H1 (cell line): ENCODE results near the gene CASS4. TPM values are rescaled to one million over a fixed set of nuclear protein-coding genes. Genes with fewer than 3 reads are reported as not detected.

Experiments
- CTCF ChIA-PET: fragments of 300-600 bp; sonication (Branson Sonifier 250); formaldehyde crosslinking; loops from one replicate; lab custom pipeline; 2021; ENCODE audit not compliant: partially characterized antibody; lab: Charles Lee
- POLR2A ChIA-PET: fragments of 300-600 bp; sonication (Branson Sonifier 250); formaldehyde crosslinking; loops from one replicate; lab custom pipeline; 2021; ENCODE audit warnings: inconsistent platforms; ENCODE audit not compliant: partially characterized antibody; lab: Charles Lee
- DNase-seq, 2 experiments: peaks; one replicate each; pipeline versions ENCODE4 v3.0.0 to v3.0.0-alpha.2; 2010 to 2022; ENCODE audit warnings: low spot score in 2 of 2, low read depth in 1 of 2, mixed read lengths in 1 of 2
- FAIRE-seq: peaks from 2 replicates; lab custom pipeline; 2011; peaks lifted over from hg19 to GRCh38; lab: Jason Lieb, UNC
- H2AFZ ChIP-seq: 2 replicates; pipeline ENCODE4 v1.8.1; 2012; ENCODE audit warnings: low read length, inconsistent platforms
- H2AK5ac ChIP-seq: 2 replicates; pipeline ENCODE4 v1.6.1; 2013; ENCODE audit warnings: low read depth, low read length
- H2BK120ac ChIP-seq: replicated peaks from 2 replicates; pipeline ENCODE3; 2013; ENCODE audit warnings: low read depth, low read length, inconsistent platforms
- H2BK12ac ChIP-seq: 2 replicates; pipeline ENCODE4 v1.6.1; 2013; ENCODE audit warnings: low read depth, low read length
- H2BK15ac ChIP-seq: 2 replicates; pipeline ENCODE4 v1.6.1; 2013; ENCODE audit warnings: low read length
- H2BK20ac ChIP-seq: 2 replicates; pipeline ENCODE4 v1.6.1; 2013; ENCODE audit warnings: low read length
- H2BK5ac ChIP-seq: 2 replicates; pipeline ENCODE4 v1.6.1; 2013; ENCODE audit warnings: low read depth, low read length
- H3K14ac ChIP-seq: 2 replicates; pipeline ENCODE4 v1.6.1; 2013; ENCODE audit warnings: inconsistent platforms; ENCODE audit not compliant: insufficient read length
- H3K18ac ChIP-seq: 2 replicates; pipeline ENCODE4 v1.6.1; 2013; ENCODE audit warnings: low read length; ENCODE audit errors: extremely low read depth
- H3K23ac ChIP-seq: 2 replicates; pipeline ENCODE4 v1.6.1; 2013; ENCODE audit warnings: inconsistent platforms; ENCODE audit not compliant: insufficient read length
- H3K23me2 ChIP-seq: 2 replicates; pipeline ENCODE4 v1.6.1; 2013; ENCODE audit warnings: low read depth, low read length
- H3K27ac ChIP-seq: 2 replicates; pipeline ENCODE4 v1.6.1; 2011; ENCODE audit warnings: low read depth, low read length, inconsistent platforms
- H3K27me3 ChIP-seq, 4 experiments: replicated peaks in 1 of 4; 1 replicate in 1 of 4; 2 replicates in 3 of 4; pipeline versions ENCODE4 v1.6.1 to v1.8.1; 2011 to 2013; ENCODE audit warnings: low read length in 3 of 4, mild to moderate bottlenecking in 3 of 4, inconsistent platforms in 2 of 4, mixed read lengths in 2 of 4, moderate library complexity in 1 of 4; ENCODE audit not compliant: control insufficient read depth in 3 of 4, insufficient read depth in 3 of 4; ENCODE audit errors: extremely low read depth in 1 of 4
- H3K36me3 ChIP-seq, 4 experiments: 2 replicates each; pipeline versions ENCODE4 v1.6.1 to v1.8.1; 2011 to 2013; ENCODE audit warnings: mild to moderate bottlenecking in 4 of 4, low read length in 3 of 4, moderate library complexity in 2 of 4, control low read depth in 1 of 4, inconsistent platforms in 1 of 4; ENCODE audit not compliant: insufficient read depth in 4 of 4, control insufficient read depth in 2 of 4
- H3K4ac ChIP-seq: replicated peaks from 2 replicates; pipeline ENCODE3; 2013; ENCODE audit warnings: low read length, low read depth, mixed read lengths, inconsistent platforms; ENCODE audit not compliant: insufficient read length
- H3K4me1 ChIP-seq, 4 experiments: replicated peaks in 1 of 4; 1 replicate in 1 of 4; 2 replicates in 3 of 4; pipeline versions ENCODE4 v1.6.1 to v1.8.1; 2011 to 2013; ENCODE audit warnings: low read length in 3 of 4, inconsistent platforms in 2 of 4, mixed read lengths in 1 of 4; ENCODE audit not compliant: insufficient read depth in 4 of 4, control insufficient read depth in 3 of 4
- H3K4me2 ChIP-seq, 2 experiments: 2 replicates each; pipeline versions ENCODE4 v1.6.1 to v1.8.1; 2011 to 2013; ENCODE audit warnings: low read depth in 2 of 2, low read length in 2 of 2, control low read depth in 1 of 2, inconsistent platforms in 1 of 2, mild to moderate bottlenecking in 1 of 2; ENCODE audit not compliant: insufficient read depth in 1 of 2
- H3K4me3 ChIP-seq, 4 experiments: fragments of 200-600, 300-600 bp in 1 of 4; sonication (generic), shearing (Covaris generic), sonication (Bioruptor Twin) in 1 of 4; 2 replicates each; pipeline versions ENCODE4 v1.5.1 to v1.8.1; 2011 to 2016; ENCODE audit warnings: low read length in 4 of 4, low read depth in 3 of 4, control low read depth in 2 of 4, inconsistent platforms in 2 of 4, mild to moderate bottlenecking in 2 of 4, mixed read lengths in 1 of 4, moderate library complexity in 1 of 4; ENCODE audit not compliant: insufficient read depth in 2 of 4; ENCODE audit errors: extremely low read depth in 1 of 4
- H3K56ac ChIP-seq: replicated peaks from 2 replicates; pipeline ENCODE3; 2013; ENCODE audit warnings: low read depth, mild to moderate bottlenecking, mixed read lengths, low read length, inconsistent platforms; ENCODE audit not compliant: insufficient read length
- H3K79me1 ChIP-seq: 2 replicates; pipeline ENCODE4 v1.6.1; 2013; ENCODE audit warnings: low read depth, low read length, control low read depth
- H3K79me2 ChIP-seq, 2 experiments: 2 replicates each; pipeline versions ENCODE4 v1.6.1 to v1.8.1; 2012 to 2013; ENCODE audit warnings: low read length in 2 of 2, mild to moderate bottlenecking in 2 of 2, inconsistent platforms in 1 of 2; ENCODE audit not compliant: insufficient read depth in 2 of 2, control insufficient read depth in 1 of 2
- H3K9ac ChIP-seq, 4 experiments: replicated peaks in 1 of 4; 1 replicate in 1 of 4; 2 replicates in 3 of 4; pipeline versions ENCODE4 v1.6.1 to v1.8.1; 2011 to 2013; ENCODE audit warnings: low read depth in 3 of 4, low read length in 3 of 4, control low read depth in 2 of 4, mild to moderate bottlenecking in 2 of 4, moderate library complexity in 2 of 4, inconsistent platforms in 1 of 4; ENCODE audit errors: extremely low read depth in 1 of 4
- H3K9me3 ChIP-seq, 2 experiments: 2 replicates each; pipeline versions ENCODE4 v1.6.1 to v1.8.1; 2012 to 2013; ENCODE audit warnings: mild to moderate bottlenecking in 2 of 2, moderate library complexity in 2 of 2, control low read depth in 1 of 2, inconsistent platforms in 1 of 2, low read depth in 1 of 2, low read length in 1 of 2, mixed read lengths in 1 of 2; ENCODE audit not compliant: insufficient read depth in 2 of 2
- H4K20me1 ChIP-seq, 2 experiments: replicated peaks in 1 of 2; 2 replicates each; pipeline versions ENCODE3 to v1.8.1; 2011 to 2013; ENCODE audit warnings: inconsistent platforms in 2 of 2, low read length in 2 of 2, mild to moderate bottlenecking in 1 of 2; ENCODE audit not compliant: insufficient read depth in 2 of 2, control insufficient read depth in 1 of 2
- H4K5ac ChIP-seq: 2 replicates; pipeline ENCODE4 v1.6.1; 2013; ENCODE audit warnings: low read length, low read depth, mixed read lengths, inconsistent platforms; ENCODE audit not compliant: insufficient read length
- H4K8ac ChIP-seq: 2 replicates; pipeline ENCODE4 v1.8.0; 2013; ENCODE audit warnings: mild to moderate bottlenecking, moderate library complexity, low read length, inconsistent platforms; ENCODE audit not compliant: insufficient read depth; ENCODE audit errors: extremely low read depth
- H4K91ac ChIP-seq: replicated peaks from 2 replicates; pipeline ENCODE3; 2013; ENCODE audit warnings: low read length, mixed read lengths, inconsistent platforms; ENCODE audit not compliant: insufficient read length
- EP300 ChIP-seq, 2 experiments: IDR thresholded peaks; 1 replicate in 1 of 2; 2 replicates in 1 of 2; pipeline ENCODE4 v1.6.1; 2011 to 2012; ENCODE audit warnings: low read depth in 2 of 2, low read length in 2 of 2, mild to moderate bottlenecking in 2 of 2, borderline replicate concordance in 1 of 2, inconsistent platforms in 1 of 2, moderate library complexity in 1 of 2
- KDM5A ChIP-seq: fragments of 200-600 bp; IDR thresholded peaks from 2 replicates; pipeline ENCODE4 v1.7.1; 2012; ENCODE audit warnings: mild to moderate bottlenecking, low read length, inconsistent platforms, mixed read lengths
- SIRT6 ChIP-seq: IDR thresholded peaks from one replicate; pipeline ENCODE4 v1.7.1; 2012; ENCODE audit warnings: low read length, inconsistent platforms
- WGBS, 2 experiments: shearing (Covaris generic) in 1 of 2; methylation state at CpG; one replicate each; pipeline versions ENCODE4 v1.1.6 to v1.1.7; 2013 to 2015; ENCODE audit warnings: low lambda C conversion rate in 2 of 2, mixed read lengths in 2 of 2, inconsistent platforms in 1 of 2, low coverage in 1 of 2, missing lambda C conversion rate in 1 of 2; ENCODE audit not compliant: insufficient replicate concordance in 2 of 2, insufficient coverage in 1 of 2, insufficient read length in 1 of 2; ENCODE audit errors: extremely low coverage in 1 of 2, missing lambda C conversion rate in 1 of 2; 5-methylcytosine and 5-hydroxymethylcytosine counted together
- polyA plus RNA-seq, 7 experiments: library from polyadenylated mRNA; depleted of rRNA in 3 of 7; stranded (reverse) in 5 of 7; unstranded in 2 of 7; fragments of >200 nt in 5 of 7; fragments of 200-250 nt in 2 of 7; gene quantifications; 1 replicate in 5 of 7; 2 replicates in 1 of 7; 4 replicates in 1 of 7; pipeline versions ENCODE4 v1.2.1 to v1.2.3, GENCODE V29; 2011 to 2013; ENCODE audit warnings: missing spikeins in 2 of 7, mixed read lengths in 2 of 7
- total RNA-seq: library from RNA; stranded (reverse); fragmentation: NEBNext Ultra II Directional; extraction: Animal tissue kit (Norgen Biotek cat#: 25700); gene quantifications from 2 replicates; pipeline ENCODE4 v1.2.1, GENCODE V29; 2021

CASS4 gene
- total and polyA plus RNA-seq, 2 of the 8 experiments (the other 6 are each of a cell fraction or from before 2014, with no cell fraction given) = not detected

GRCh38 chr20:56388882-56389281, 23.2 kb upstream of the CASS4 start:
- Histone ChIP-seq H2BK120ac (no peak overlapping the region), H3K4me2 (no peak overlapping the region), H3K79me2 (peaks cover 24 to 78% of the 10 kb centered on the region in 2 experiments), H3K23me2 (peaks cover 3% of the 10 kb centered on the region), H3K23ac (no peak overlapping the region), H4K8ac (no peak overlapping the region), H3K27ac (no peak overlapping the region), H3K4me3 (no peak overlapping the region), H2BK15ac (no peak overlapping the region), H3K18ac (no peak overlapping the region), H3K4me1 (peaks cover 3 to 5% (median 4%) of the 10 kb centered on the region in 4 experiments; a peak in 5 of 7 replicates), H3K79me1 (peaks cover 14% of the 10 kb centered on the region), H3K36me3 (peaks cover 13 to 54% (median 40%) of the 10 kb centered on the region in 4 experiments), H4K5ac (no peak overlapping the region), H3K9me3 (no peaks in the 10 kb centered on the region), H2AK5ac (no peak overlapping the region), H4K91ac (no peak overlapping the region), H3K9ac (no peak overlapping the region), H2BK12ac (no peak overlapping the region), H3K56ac (no peak overlapping the region), H4K20me1 (peaks cover 5 to 15% of the 10 kb centered on the region in 2 experiments), H2BK20ac (no peak overlapping the region), H3K14ac (no peak overlapping the region), H3K27me3 (no peaks in the 10 kb centered on the region), H2BK5ac (no peak overlapping the region), H3K4ac (no peak overlapping the region), H2AFZ (no peak overlapping the region)
- DNase-seq (no peak), FAIRE-seq (no peak)
- POLR2A ChIA-PET = interaction anchor here (0.9 kb wide), 1 partner anchor 198 kb away, joined by 3 read pairs; no protein-coding TSS in a partner anchor
- TF ChIP-seq EP300 (IDR thresholded peaks at IDR 0.05; ENCODE audit: borderline replicate concordance in 1 of 2, low read depth in 2 of 2, low read length in 2 of 2) (no peak), KDM5A (no peak), SIRT6 (no peak)
- CTCF ChIA-PET = no interaction called here
- WGBS, 2 experiments = 78% methylated on average over 4 of the region's 4 CpGs; no CpG with 5 or more reads in 1 of the 2 experiments
